GM13976 (cell line): ENCODE results near the gene MIPOL1.
"Not testable (repeated sequence)": the region's sequence is repeated elsewhere in the genome, so short reads cannot be mapped to it uniquely, and the experiment has no call there.

Experiments
- DNase-seq: peaks from one replicate; pipeline ENCODE4 v3.0.0; 2012; ENCODE audit warnings: low spot score
- in situ Hi-C: fragments of 300-500 bp; cut with MboI; formaldehyde crosslinking; loops from one replicate; pipeline ENCODE4 v1.12.0; 2022; ENCODE audit warnings: low sequenced_read_pairs, mixed read lengths, inconsistent platforms; ENCODE audit not compliant: unreplicated experiment
- TF ChIP-seq, protein P1 (sequence below): IDR thresholded peaks from 2 replicates; pipeline ENCODE4 v1.5.1; 2012; ENCODE audit warnings: borderline replicate concordance, mild to moderate bottlenecking; ENCODE audit not compliant: insufficient read depth; ENCODE audit errors: extremely low read depth, missing control alignments, control extremely low read depth

Gene MIPOL1

DNA sequence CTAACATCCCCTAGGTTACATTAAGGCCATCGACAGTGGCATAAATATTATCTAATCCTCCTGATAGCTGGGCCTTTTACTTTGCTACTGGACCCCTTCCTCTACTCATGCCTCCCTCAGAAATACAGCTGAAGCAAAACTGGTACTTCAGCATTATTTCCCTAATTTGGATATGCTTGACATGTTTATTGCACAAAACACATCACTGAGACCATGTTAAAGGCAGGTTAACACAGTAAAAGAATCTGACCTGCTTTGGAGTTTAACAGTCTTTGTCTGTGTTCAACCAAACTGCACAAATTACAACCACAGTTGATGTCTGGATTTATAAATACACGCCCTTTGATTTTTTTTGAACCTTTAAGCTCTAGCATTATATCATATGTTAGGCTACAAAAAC, 240.7 kb downstream of the MIPOL1 start:
- in situ Hi-C loops = no loop called here
- DNase-seq = no peak
- TF ChIP-seq, protein P1, sequence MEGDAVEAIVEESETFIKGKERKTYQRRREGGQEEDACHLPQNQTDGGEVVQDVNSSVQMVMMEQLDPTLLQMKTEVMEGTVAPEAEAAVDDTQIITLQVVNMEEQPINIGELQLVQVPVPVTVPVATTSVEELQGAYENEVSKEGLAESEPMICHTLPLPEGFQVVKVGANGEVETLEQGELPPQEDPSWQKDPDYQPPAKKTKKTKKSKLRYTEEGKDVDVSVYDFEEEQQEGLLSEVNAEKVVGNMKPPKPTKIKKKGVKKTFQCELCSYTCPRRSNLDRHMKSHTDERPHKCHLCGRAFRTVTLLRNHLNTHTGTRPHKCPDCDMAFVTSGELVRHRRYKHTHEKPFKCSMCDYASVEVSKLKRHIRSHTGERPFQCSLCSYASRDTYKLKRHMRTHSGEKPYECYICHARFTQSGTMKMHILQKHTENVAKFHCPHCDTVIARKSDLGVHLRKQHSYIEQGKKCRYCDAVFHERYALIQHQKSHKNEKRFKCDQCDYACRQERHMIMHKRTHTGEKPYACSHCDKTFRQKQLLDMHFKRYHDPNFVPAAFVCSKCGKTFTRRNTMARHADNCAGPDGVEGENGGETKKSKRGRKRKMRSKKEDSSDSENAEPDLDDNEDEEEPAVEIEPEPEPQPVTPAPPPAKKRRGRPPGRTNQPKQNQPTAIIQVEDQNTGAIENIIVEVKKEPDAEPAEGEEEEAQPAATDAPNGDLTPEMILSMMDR = no peak

DNA sequence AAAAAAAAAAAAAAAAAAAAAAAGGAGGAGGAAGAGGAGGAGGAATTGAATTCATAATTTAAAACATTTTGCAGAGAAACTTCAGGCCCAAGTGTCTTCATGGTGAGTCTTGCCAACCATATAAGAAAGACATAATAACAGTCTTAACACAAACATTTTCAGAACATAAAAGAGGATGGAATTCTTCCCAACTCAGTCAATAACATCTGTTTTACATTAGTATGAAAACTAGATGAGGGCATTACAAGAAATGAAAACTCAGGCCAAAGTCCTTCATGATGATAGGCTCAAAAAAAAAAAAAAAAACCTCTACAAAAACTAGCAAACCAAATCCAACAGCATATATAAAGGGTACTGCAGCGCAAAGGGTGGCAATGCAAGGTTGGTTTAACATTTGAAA, 245.7 kb downstream of the MIPOL1 start:
- in situ Hi-C loops = no loop called here
- TF ChIP-seq, protein P1 = no peak
- no peak for DNase-seq

- no peak for DNase-seq
- in situ Hi-C loops = no loop called here
These were observed 250.2 kb downstream of the MIPOL1 start for GRCh38 chr14:37447883-37448391.

DNA sequence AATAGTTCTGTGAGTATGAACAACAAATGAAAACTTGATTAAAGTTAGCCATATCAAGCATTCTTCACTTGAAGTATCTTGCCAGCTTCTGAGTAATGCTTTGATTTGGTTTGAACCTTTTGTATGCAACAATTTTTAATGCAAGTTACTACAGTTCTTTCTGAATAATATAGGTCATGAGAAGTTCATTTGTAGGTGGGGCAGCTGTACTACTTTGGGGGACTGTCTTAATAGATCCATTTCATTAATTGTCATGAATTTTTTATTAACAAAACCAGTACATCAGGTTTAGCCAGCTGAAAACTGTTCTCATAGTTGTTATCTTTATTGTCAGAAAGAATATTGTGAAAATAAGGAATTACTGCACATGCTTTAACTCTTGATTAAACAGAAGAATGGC, 254.6 kb downstream of the MIPOL1 start:
- TF ChIP-seq, protein P1 = no peak
- no peak for DNase-seq
- in situ Hi-C loops = no loop called here

More at GRCh38 chr14:37447883-37448391, 250.2 kb downstream of the MIPOL1 start:
- TF ChIP-seq, protein P1 = no peak

DNA sequence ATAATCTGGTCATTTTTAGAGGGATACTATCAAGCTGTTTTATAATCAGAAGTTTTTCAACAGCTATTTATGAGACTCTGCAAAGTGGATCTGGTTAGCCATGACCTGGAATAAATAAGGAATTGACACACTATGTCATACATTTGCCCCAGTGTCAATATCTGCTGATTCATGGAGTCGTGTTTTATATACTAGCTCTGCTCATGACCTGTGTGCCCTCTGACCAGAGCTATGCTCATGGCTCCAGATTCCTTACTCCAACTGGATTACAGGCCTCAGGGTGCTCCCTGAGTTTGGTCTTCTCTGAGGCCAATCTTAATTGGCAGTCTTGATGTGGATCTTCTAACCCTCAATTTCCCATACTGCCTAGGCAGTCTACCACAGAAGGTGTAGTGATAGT, 256.2 kb downstream of the MIPOL1 start:
- TF ChIP-seq, protein P1 = no peak
- no peak for DNase-seq
- in situ Hi-C loops = no loop called here

- in situ Hi-C loops = no loop called here
- TF ChIP-seq, protein P1 = no peak
- no peak for DNase-seq
These were observed 259.6 kb downstream of the MIPOL1 start for GRCh38 chr14:37457334-37457733.

GRCh38 chr14:37462426-37462825, 264.7 kb downstream of the MIPOL1 start:
- DNase-seq, in situ Hi-C loops: not testable (repeated sequence)
